Measurements from ENCODE around the gene KHDRBS1.

KHDRBS1 gene

DNA sequence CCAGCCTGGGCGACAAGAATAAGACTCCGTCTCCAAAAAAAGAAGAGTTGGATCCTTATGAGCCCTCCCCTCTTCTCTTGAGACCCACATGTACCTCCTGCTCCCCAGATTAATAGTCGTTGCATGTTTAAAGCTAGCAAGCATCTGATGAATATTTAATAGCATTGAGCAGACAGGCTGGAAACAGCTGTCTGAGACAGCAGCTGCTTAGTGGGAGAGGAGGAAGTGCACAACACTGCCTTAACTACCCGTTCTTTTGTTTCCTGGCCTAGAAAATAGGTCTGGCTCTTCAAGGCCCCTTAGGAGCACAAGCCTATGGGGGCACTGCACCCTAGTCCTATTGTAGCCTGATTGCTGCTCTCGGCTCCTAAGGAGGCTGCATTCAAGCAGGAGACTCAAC, 41.7 kb downstream of the KHDRBS1 start:
- Histone ChIP-seq H3K9ac (ENCODE audit: low read depth, low read length, poor library complexity, severe bottlenecking) (no peak overlapping the region), H3K9me3 (ENCODE audit: insufficient read depth, low read depth, low read length) (no peaks in the 10 kb centered on the region), H3K79me2 (ENCODE audit: insufficient read depth, low read length) (0 out of 2 replicates have a peak, but pooled peaks cover 5% of the 10 kb centered on the region), H3K4me2 (ENCODE audit: low read depth, low read length, poor library complexity, severe bottlenecking) (no peak overlapping the region), H3K9me2 (replicated peaks; ENCODE audit: low read depth, low read length) (no peaks in the 10 kb centered on the region), H3F3A (ENCODE audit: low read depth) (no peaks in the 10 kb centered on the region), H4K20me1 (ENCODE audit: insufficient read depth, low read length, poor library complexity, severe bottlenecking) (peaks cover 10% of the 10 kb centered on the region), H3K4me1 (ENCODE audit: insufficient read depth, low read length, poor library complexity, severe bottlenecking) (no peaks in the 10 kb centered on the region), H3K4me3 (ENCODE audit: low read length, poor library complexity, severe bottlenecking) (no peak overlapping the region), H3K36me3 (ENCODE audit: insufficient read depth, low read length) (peaks cover 88% of the 10 kb centered on the region), H2AFZ (ENCODE audit: low read length) (no peak overlapping the region), H3K27me3 (ENCODE audit: insufficient read depth, low read length, poor library complexity, severe bottlenecking) (no peaks in the 10 kb centered on the region)
- TF ChIP-seq, protein P1, sequence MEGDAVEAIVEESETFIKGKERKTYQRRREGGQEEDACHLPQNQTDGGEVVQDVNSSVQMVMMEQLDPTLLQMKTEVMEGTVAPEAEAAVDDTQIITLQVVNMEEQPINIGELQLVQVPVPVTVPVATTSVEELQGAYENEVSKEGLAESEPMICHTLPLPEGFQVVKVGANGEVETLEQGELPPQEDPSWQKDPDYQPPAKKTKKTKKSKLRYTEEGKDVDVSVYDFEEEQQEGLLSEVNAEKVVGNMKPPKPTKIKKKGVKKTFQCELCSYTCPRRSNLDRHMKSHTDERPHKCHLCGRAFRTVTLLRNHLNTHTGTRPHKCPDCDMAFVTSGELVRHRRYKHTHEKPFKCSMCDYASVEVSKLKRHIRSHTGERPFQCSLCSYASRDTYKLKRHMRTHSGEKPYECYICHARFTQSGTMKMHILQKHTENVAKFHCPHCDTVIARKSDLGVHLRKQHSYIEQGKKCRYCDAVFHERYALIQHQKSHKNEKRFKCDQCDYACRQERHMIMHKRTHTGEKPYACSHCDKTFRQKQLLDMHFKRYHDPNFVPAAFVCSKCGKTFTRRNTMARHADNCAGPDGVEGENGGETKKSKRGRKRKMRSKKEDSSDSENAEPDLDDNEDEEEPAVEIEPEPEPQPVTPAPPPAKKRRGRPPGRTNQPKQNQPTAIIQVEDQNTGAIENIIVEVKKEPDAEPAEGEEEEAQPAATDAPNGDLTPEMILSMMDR (conservative IDR thresholded peaks at IDR 0.05; ENCODE audit: low read length): no peak
- no peak for TF ChIP-seq EZH2phosphoT487 (IDR thresholded peaks at IDR 0.05; ENCODE audit: borderline replicate concordance)

DNA sequence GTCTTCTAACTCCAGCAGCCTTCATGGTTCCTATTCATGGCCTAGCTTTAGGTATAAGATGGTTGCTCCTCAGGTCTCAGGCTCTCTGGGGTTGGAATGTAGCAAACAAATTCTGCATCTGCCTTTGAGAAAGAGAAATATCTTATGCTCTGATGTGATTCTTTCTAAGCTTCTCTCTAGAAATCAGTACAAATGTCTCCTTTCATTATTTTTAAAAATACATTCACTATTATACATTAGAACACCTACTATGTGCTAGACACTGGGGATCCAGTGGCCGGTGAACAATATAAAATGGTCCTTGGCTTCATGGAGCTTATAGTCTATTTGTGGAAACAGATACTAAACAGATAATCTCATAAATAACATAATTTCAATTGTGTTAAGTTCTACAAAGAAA, 42.9 kb downstream of the KHDRBS1 start:
- no peak for TF ChIP-seq EZH2phosphoT487 (IDR thresholded peaks at IDR 0.05; ENCODE audit: borderline replicate concordance)
- TF ChIP-seq, protein P1 (conservative IDR thresholded peaks at IDR 0.05; ENCODE audit: low read length): no peak
- H3K36me3 ChIP-seq (ENCODE audit: insufficient read depth, low read length): peaks cover 92% of the 10 kb centered on the region
- no peaks in the 10 kb centered on the region for H3K9me3 ChIP-seq (ENCODE audit: insufficient read depth, low read depth, low read length)
- peaks cover 8% of the 10 kb centered on the region for H3F3A ChIP-seq (ENCODE audit: low read depth)
- no peaks in the 10 kb centered on the region for H3K4me1 ChIP-seq (ENCODE audit: insufficient read depth, low read length, poor library complexity, severe bottlenecking)
- peaks cover 6% of the 10 kb centered on the region for H4K20me1 ChIP-seq (ENCODE audit: insufficient read depth, low read length, poor library complexity, severe bottlenecking)
- H3K4me3 ChIP-seq (ENCODE audit: low read length, poor library complexity, severe bottlenecking): no peak overlapping the region
- no peaks in the 10 kb centered on the region for H3K9me2 ChIP-seq (replicated peaks; ENCODE audit: low read depth, low read length)
- no peaks in the 10 kb centered on the region for H3K27me3 ChIP-seq (ENCODE audit: insufficient read depth, low read length, poor library complexity, severe bottlenecking)
- H3K9ac ChIP-seq (ENCODE audit: low read depth, low read length, poor library complexity, severe bottlenecking): no peak overlapping the region
- no peak overlapping the region for H3K4me2 ChIP-seq (ENCODE audit: low read depth, low read length, poor library complexity, severe bottlenecking)
- H2AFZ ChIP-seq (ENCODE audit: low read length): no peak overlapping the region
- 0 out of 2 replicates have a peak, but pooled peaks cover 4% of the 10 kb centered on the region for H3K79me2 ChIP-seq (ENCODE audit: insufficient read depth, low read length)

DNA sequence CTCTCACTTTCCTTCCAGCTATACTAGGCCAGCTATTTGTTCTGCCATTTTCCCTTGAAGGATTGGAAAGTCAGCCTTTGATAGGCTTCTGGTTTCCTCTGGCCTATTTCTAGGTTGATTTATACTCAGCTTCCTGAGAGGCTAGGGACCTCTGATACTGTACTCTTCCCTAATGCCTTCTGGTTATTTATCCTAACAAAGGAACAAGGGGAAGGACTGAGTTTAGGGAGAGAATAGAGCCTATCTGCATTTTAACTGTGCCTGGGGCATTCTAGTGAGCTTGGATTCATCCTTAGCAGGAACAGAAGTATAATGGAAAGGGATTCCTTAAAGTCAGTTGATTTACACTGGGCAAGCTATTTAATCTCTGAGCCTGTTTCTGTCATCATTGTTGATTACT, 47.2 kb downstream of the KHDRBS1 start:
- peaks cover 14% of the 10 kb centered on the region for H4K20me1 ChIP-seq (ENCODE audit: insufficient read depth, low read length, poor library complexity, severe bottlenecking)
- H3K4me1 ChIP-seq (ENCODE audit: insufficient read depth, low read length, poor library complexity, severe bottlenecking): peaks cover 16% of the 10 kb centered on the region

More for the DNA sequence above, 47.2 kb downstream of the KHDRBS1 start:
- H3K9ac ChIP-seq (ENCODE audit: low read depth, low read length, poor library complexity, severe bottlenecking): no peak overlapping the region
- H2AFZ ChIP-seq (ENCODE audit: low read length): no peak overlapping the region
- H3K9me2 ChIP-seq (replicated peaks; ENCODE audit: low read depth, low read length): no peaks in the 10 kb centered on the region
- peaks cover 16% of the 10 kb centered on the region for H3F3A ChIP-seq (ENCODE audit: low read depth)
- H3K79me2 ChIP-seq (ENCODE audit: insufficient read depth, low read length): 0 out of 2 replicates have a peak, but pooled peaks cover 4% of the 10 kb centered on the region
- H3K9me3 ChIP-seq (ENCODE audit: insufficient read depth, low read depth, low read length): no peaks in the 10 kb centered on the region
- H3K4me2 ChIP-seq (ENCODE audit: low read depth, low read length, poor library complexity, severe bottlenecking): no peak overlapping the region
- H3K4me3 ChIP-seq (ENCODE audit: low read length, poor library complexity, severe bottlenecking): no peak overlapping the region
- no peak for TF ChIP-seq EZH2phosphoT487 (IDR thresholded peaks at IDR 0.05; ENCODE audit: borderline replicate concordance)
- TF ChIP-seq, protein P1 (conservative IDR thresholded peaks at IDR 0.05; ENCODE audit: low read length): no peak
- no peaks in the 10 kb centered on the region for H3K27me3 ChIP-seq (ENCODE audit: insufficient read depth, low read length, poor library complexity, severe bottlenecking)
- peaks cover 61% of the 10 kb centered on the region; the same call in 1 of the 2 replicates for H3K36me3 ChIP-seq (ENCODE audit: insufficient read depth, low read length)

Measured in Loucy (cell line).